ENCODE measurements around the gene ANKEF1.

GRCh38 chr20:10079964-10080363 is 45.2 kb downstream of the ANKEF1 start:
- TF ChIP-seq ZNF274 (IDR thresholded peaks at IDR 0.05; ENCODE audit: insufficient read depth, insufficient read length): no peak
- TF ChIP-seq NR2F1 (conservative IDR thresholded peaks at IDR 0.05): no peak
- TF ChIP-seq ESRRA (IDR thresholded peaks at IDR 0.05; ENCODE audit: low read length): no peak
- TF ChIP-seq NBN (IDR thresholded peaks at IDR 0.05): no peak
- no peak for TF ChIP-seq MTA2 (IDR thresholded peaks at IDR 0.05; ENCODE audit: low read depth)

Data from GM12878 (cell line).